ENCODE measurements around the gene CELF1.

GRCh38 chr11:47447906-47448305 is 105.0 kb downstream of the CELF1 start:
- TF ChIP-seq CTCF (IDR thresholded peaks at IDR 0.05; ENCODE audit: poor library complexity) (no peak), EZH2 (IDR thresholded peaks at IDR 0.05; ENCODE audit: borderline replicate concordance) (no peak)

Data from hepatocyte (in vitro differentiated cells).